GM10248 (cell line): Measurements from ENCODE around the gene TTC33.

ENCODE experiments used
- CTCF ChIA-PET: fragments of 300-600 bp; sonication (Branson Sonifier 250); formaldehyde crosslinking; extraction: SDS; loops from one replicate; lab custom pipeline; 2021; ENCODE audit warnings: antibody characterized with exemption; lab: Yijun Ruan, JAX
- POLR2A ChIA-PET: fragments of 350-650 bp; sonication (Branson Sonifier 250); formaldehyde crosslinking; extraction: SDS; loops from one replicate; lab custom pipeline; 2020; ENCODE audit warnings: antibody characterized with exemption; lab: Yijun Ruan, JAX
- DNase-seq: peaks from one replicate; pipeline ENCODE4 v3.0.0; 2012; ENCODE audit errors: extremely low spot score
- TF ChIP-seq, protein P1 (sequence below): IDR thresholded peaks from 2 replicates; pipeline ENCODE4 v1.5.1; 2012; ENCODE audit warnings: mild to moderate bottlenecking, low read depth; ENCODE audit errors: extremely low read depth, missing control alignments, control extremely low read depth

The TTC33 gene

GRCh38 chr5:40524677-40525076, 231.1 kb downstream of the TTC33 start:
- ChIA-PET CTCF (interaction anchor here (1.2 to 2.1 kb wide), 2 partner anchors 9 to 10 kb away, joined by 4 read pairs; no protein-coding TSS in a partner anchor), POLR2A (no interaction called here)
- TF ChIP-seq, protein P1, sequence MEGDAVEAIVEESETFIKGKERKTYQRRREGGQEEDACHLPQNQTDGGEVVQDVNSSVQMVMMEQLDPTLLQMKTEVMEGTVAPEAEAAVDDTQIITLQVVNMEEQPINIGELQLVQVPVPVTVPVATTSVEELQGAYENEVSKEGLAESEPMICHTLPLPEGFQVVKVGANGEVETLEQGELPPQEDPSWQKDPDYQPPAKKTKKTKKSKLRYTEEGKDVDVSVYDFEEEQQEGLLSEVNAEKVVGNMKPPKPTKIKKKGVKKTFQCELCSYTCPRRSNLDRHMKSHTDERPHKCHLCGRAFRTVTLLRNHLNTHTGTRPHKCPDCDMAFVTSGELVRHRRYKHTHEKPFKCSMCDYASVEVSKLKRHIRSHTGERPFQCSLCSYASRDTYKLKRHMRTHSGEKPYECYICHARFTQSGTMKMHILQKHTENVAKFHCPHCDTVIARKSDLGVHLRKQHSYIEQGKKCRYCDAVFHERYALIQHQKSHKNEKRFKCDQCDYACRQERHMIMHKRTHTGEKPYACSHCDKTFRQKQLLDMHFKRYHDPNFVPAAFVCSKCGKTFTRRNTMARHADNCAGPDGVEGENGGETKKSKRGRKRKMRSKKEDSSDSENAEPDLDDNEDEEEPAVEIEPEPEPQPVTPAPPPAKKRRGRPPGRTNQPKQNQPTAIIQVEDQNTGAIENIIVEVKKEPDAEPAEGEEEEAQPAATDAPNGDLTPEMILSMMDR: no peak
- no peak for DNase-seq

DNA sequence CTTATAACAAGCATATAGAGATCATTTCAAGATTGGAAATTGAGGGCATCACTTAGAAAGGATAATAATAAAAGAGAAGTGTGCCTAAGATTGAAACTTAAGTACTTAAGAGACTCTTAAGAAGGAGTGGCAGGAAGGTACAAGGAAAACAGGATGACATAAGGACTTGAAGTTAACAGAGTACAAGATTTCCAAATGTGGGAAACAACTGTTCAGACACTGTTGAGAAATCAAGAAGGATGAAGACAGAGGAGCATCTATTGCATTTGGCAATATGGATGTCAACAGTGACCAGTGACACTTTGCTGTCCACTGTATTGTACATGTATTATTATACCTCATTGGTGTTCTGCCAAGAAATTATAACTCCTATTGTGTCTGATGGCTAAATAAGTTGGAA, 233.8 kb downstream of the TTC33 start:
- TF ChIP-seq, protein P1: no peak
- POLR2A ChIA-PET: no interaction called here
- CTCF ChIA-PET: no interaction called here
- DNase-seq: no peak

DNA sequence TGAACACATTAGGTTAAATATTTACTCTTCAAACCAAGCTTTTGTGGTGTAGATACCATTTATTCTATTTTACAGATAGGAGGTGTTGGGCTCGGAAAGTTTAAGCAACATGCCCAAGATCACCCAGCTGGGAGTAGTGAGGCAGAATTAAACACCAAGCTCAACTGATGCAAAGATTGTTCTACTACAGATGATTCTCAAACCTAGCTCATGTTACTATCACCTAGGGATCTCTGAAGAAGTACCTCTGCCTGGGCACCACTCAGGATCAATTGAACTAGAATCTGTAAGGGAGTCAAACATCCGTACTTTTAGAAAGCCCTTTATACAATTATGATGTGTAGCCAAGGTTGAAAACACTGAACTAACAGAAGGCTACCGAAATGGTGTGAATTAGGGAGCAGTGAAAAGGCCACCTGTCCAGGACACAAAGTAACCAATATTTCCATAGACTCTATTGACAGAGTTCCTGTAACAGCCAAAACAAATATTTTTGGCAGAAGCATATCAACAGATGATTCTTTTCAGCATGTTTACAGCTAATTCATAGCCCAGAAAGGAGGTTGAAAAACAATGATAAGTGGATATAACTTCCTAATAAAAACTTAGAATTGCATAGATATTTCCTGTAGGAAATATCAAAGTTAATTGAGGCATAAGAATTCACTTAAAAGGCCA, 234.5 kb downstream of the TTC33 start:
- CTCF ChIA-PET: interaction anchor here (1.0 kb wide), 1 partner anchor 19 kb away, joined by 3 read pairs; no protein-coding TSS in a partner anchor
- TF ChIP-seq, protein P1: no peak
- POLR2A ChIA-PET: no interaction called here
- no peak for DNase-seq

- DNase-seq: no peak
- CTCF ChIA-PET: interaction anchor here (1.1 kb wide), 2 partner anchors 9 to 10 kb away, joined by 3 read pairs; no protein-coding TSS in a partner anchor
- TF ChIP-seq, protein P1: no peak
- POLR2A ChIA-PET: no interaction called here
These were observed 237.3 kb downstream of the TTC33 start for GRCh38 chr5:40518485-40518917.

- DNase-seq: no peak
- ChIA-PET CTCF (interaction anchor here (0.8 to 1.3 kb wide), 3 partner anchors 9 to 16 kb away, joined by 3 to 4 read pairs (median 3); no protein-coding TSS in a partner anchor), POLR2A (no interaction called here)
- TF ChIP-seq, protein P1: no peak
These were observed 240.3 kb downstream of the TTC33 start for GRCh38 chr5:40515476-40515875.

DNA sequence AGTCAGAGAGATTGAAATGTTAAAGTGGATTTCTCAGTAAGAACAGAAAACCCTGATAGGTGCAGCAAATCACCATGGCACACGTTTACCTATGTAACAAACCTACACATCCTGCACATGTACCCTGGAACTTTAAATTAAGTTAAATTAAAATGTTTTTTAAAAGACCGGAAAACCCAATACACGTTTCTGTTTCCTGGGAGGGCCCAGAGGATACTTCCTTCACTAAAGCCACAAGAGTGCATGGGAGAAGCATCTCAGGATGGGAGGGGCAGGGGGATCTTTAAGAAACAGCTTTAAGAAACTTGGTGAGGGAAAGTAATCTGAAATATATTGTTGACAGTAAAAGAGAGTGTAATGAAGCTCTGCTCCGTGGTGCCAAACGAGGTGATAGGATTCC, 240.8 kb downstream of the TTC33 start:
- CTCF ChIA-PET: interaction anchor here (1.3 kb wide), 1 partner anchor 10 kb away, joined by 4 read pairs; no protein-coding TSS in a partner anchor
- POLR2A ChIA-PET: no interaction called here
- TF ChIP-seq, protein P1: no peak
- DNase-seq: no peak
